Measurements from ENCODE around the gene NDUFB1. TPM values are rescaled to one million over a fixed set of nuclear protein-coding genes. Genes with fewer than 3 reads are reported as not detected.

The NDUFB1 gene
- total and polyA plus RNA-seq, 2 of the 13 experiments (the other 11 are each of a cell fraction or from before 2014, with no cell fraction given): 181 to 281 TPM

DNA sequence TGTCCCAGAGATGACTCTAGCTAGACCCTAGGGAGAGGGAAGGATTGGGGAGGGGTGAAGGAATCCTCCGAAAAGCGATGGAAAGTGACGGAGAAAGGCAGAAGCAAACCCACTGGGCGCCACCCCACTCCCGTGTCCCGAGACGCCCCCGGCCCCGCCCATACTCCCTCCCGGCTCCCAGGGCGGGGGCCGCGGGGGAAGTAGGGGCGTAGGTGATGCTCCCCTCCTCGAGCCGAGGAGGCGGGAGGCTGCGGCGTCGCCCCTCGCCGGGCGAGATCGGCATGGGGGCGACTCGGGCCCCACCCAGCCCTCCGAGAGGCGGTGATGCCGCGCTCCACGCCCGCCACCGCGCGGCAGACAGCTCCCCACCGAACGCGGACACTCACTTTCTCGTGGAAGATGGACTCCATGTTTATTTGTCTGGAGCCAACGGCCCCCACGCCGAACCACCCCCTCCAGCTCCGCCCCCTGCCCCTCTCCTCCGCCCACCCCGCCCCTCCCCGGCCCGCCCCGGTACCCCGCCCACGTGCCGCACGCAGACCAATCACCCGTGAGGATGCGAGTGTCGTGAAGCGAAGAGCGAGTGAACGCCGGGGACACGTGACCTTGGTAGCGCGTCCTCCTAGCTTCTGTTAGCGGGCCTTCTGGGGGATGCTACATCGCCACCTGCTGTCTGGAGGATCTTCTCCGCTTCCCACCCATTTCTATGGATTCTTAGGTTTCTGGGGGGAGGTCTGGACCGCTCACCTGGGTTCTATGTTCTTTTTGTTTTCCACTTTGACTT lies 15.2 kb downstream of the NDUFB1 start, which contains the start of gene ATXN3 (continued):
- TF ChIP-seq ZNF407 (CRISPR knock-in tag; IDR thresholded peaks at IDR 0.05; ENCODE audit: not compliant biosample characterization) (no peak), ZNF768 (CRISPR knock-in tag; IDR thresholded peaks at IDR 0.05) (0 out of 2 replicates have a peak, but pooled peaks have one; percentile 12), ZNF576 (CRISPR knock-in tag; IDR thresholded peaks at IDR 0.05) (no peak), FOXC1 (CRISPR knock-in tag; IDR thresholded peaks at IDR 0.05; ENCODE audit: borderline replicate concordance) (no peak; the same call in 1 of the 2 replicates), THAP8 (CRISPR knock-in tag; IDR thresholded peaks at IDR 0.05; ENCODE audit: borderline replicate concordance) (no peak), POLR2AphosphoS2 (IDR thresholded peaks at IDR 0.05; ENCODE audit: low read depth, low read length) (no peak)
- TF ChIP-seq, protein P1, sequence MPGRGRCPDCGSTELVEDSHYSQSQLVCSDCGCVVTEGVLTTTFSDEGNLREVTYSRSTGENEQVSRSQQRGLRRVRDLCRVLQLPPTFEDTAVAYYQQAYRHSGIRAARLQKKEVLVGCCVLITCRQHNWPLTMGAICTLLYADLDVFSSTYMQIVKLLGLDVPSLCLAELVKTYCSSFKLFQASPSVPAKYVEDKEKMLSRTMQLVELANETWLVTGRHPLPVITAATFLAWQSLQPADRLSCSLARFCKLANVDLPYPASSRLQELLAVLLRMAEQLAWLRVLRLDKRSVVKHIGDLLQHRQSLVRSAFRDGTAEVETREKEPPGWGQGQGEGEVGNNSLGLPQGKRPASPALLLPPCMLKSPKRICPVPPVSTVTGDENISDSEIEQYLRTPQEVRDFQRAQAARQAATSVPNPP (CRISPR knock-in tag; IDR thresholded peaks at IDR 0.05): no peak
- TF ChIP-seq, protein P2, sequence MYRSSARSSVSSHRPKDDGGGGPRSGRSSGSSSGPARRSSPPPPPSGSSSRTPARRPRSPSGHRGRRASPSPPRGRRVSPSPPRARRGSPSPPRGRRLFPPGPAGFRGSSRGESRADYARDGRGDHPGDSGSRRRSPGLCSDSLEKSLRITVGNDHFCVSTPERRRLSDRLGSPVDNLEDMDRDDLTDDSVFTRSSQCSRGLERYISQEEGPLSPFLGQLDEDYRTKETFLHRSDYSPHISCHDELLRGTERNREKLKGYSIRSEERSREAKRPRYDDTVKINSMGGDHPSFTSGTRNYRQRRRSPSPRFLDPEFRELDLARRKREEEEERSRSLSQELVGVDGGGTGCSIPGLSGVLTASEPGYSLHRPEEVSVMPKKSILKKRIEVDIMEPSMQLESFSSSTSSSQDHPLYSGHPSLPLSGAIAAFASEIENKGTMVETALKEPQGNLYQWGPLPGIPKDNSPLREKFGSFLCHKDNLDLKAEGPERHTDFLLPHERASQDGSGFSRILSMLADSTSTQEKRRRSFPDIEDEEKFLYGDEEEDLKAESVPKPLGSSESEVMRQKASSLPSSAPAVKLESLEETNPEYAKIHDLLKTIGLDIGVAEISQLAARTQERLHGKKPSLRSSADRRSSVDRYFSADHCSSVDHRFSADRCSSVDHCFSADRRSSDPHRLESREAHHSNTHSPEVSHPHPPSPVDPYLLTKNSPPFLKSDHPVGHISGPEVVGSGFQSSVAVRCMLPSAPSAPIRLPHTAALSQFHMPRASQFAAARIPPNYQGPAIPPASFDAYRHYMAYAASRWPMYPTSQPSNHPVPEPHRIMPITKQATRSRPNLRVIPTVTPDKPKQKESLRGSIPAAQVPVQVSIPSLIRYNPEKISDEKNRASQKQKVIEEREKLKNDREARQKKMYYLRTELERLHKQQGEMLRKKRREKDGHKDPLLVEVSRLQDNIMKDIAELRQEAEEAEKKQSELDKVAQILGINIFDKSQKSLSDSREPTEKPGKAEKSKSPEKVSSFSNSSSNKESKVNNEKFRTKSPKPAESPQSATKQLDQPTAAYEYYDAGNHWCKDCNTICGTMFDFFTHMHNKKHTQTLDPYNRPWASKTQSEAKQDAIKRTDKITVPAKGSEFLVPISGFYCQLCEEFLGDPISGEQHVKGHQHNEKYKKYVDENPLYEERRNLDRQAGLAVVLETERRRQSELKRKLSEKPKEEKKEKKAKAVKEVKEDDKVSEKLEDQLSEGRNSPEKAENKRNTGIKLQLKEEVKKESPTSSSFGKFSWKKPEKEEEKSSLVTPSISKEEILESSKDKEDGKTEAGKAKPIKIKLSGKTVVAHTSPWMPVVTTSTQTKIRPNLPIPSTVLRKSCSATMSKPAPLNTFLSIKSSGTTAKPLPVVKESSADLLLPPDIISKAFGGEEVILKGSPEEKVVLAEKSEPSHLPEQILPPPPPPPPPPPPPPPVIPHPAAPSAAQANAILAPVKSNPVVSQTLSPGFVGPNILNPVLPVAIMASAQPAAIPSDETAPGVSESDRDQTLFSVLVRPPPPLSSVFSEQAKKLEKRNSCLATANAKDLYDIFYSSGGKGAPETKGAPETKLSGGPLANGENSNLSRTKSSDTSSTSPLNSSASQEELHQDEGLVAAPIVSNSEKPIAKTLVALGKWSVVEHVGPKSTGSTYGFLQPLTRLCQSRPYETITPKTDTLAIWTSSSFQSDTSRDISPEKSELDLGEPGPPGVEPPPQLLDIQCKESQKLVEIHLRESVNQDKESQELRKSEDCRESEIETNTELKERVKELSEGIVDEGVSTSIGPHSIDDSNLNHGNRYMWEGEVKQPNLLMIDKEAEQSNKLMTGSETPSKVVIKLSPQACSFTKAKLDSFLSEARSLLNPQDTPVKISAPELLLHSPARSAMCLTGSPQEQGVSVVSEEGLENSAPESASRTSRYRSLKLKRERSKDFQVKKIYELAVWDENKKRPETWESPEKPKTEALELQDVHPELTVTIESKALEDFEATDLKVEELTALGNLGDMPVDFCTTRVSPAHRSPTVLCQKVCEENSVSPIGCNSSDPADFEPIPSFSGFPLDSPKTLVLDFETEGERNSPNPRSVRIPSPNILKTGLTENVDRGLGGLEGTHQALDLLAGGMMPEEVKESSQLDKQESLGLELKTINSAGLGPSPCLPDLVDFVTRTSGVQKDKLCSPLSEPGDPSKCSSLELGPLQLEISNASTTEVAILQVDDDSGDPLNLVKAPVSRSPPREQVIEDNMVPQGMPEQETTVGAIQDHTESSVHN (CRISPR knock-in tag; IDR thresholded peaks at IDR 0.05): no peak

Measured in HepG2 (cell line).